DND-41 (cell line): Measurements from ENCODE around the gene AMFR.

ENCODE experiments used
- CTCF ChIP-seq: IDR thresholded peaks from 2 replicates; pipeline ENCODE4 v1.5.1; 2012; ENCODE audit warnings: borderline replicate concordance, low read length, moderate library complexity, mild to moderate bottlenecking; ENCODE audit not compliant: poor library complexity, severe bottlenecking; ENCODE audit errors: extremely low read depth
- EZH2 ChIP-seq: IDR thresholded peaks from 3 replicates; pipeline ENCODE4 v1.6.1; 2012; ENCODE audit warnings: borderline replicate concordance, low read depth, mild to moderate bottlenecking, moderate library complexity, low read length, inconsistent platforms; ENCODE audit not compliant: severe bottlenecking

DNA sequence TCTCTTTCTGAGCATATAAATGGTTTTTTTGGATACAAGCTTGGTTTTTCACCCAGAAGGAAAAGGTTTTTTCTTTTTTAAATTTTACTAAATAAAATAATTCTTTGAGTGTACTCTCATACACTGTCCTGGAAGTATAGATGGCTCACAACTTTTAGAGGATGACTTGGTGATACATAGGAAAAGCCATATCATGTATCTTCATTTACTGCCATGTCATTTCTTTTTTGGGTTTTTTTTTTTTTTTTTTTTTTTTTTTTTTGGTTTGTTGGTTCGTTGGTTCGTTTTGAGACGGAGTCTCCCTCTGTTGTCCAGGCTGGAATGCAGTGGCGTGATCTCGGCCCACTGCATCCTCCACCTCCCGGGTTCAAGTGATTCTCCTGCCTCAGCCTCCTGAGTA lies 37.8 kb upstream of the AMFR start:
- no peak for TF ChIP-seq CTCF
- TF ChIP-seq EZH2, result no peak
